HG02759 (cell line): Measurements from ENCODE around the gene TEX52.
A peak's percentile ranks its signal among the peaks of the same experiment; 100 is the strongest.

Source experiments
- ATAC-seq: cut with Tn5 transposase; IDR thresholded peaks from one replicate; pipeline ENCODE4 v1.9.1; 2021; ENCODE audit warnings: mild to moderate bottlenecking, moderate library complexity; ENCODE audit not compliant: unreplicated experiment

The TEX52 gene

DNA sequence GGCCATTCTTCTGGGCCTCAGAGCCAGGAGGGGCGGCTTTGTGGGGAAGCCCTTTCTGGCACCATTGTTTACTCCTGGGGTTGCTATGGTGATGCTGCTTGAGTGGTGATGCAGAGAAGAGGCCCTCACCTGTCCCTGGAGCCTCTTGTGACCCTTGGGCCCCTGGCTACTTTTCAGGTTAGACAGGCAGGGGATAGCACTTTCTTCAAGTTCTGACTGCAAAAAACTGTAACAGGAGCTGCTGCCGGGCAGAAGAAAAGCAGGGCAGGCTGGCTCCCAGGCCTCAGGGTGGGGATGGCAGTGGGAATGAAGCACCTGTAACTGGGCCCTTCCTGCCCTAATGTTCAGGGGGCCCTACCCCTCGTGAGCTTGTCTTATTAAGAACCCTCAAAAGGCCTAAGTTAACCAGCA lies at the start of gene TEX52:
Gene TEX52, minus strand, starts transcription at position 19 of the 411 bp plus-strand sequence. Its CDS starts 13 bp downstream, at position 6.
- no peak for ATAC-seq

DNA sequence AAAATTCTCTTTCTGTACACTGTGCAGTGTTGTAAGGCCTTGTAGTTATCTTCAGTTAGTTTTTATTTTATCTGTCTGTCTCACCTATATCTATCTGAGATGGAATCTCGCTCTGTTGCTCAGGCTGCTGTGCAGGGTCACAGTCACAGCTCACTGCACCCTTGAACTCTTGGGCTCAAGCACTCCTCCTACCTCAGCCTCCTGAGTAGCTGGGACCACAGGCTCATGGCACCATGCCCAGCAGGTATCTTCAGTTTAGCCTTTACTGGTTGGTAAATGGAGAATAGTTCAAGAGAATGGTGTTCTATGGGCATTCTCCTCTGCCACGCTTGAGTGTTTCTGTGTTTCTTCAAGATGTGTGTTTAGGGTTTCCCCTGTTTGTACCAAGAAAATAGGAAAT lies 47.4 kb upstream of the TEX52 start:
- ATAC-seq: no peak

DNA sequence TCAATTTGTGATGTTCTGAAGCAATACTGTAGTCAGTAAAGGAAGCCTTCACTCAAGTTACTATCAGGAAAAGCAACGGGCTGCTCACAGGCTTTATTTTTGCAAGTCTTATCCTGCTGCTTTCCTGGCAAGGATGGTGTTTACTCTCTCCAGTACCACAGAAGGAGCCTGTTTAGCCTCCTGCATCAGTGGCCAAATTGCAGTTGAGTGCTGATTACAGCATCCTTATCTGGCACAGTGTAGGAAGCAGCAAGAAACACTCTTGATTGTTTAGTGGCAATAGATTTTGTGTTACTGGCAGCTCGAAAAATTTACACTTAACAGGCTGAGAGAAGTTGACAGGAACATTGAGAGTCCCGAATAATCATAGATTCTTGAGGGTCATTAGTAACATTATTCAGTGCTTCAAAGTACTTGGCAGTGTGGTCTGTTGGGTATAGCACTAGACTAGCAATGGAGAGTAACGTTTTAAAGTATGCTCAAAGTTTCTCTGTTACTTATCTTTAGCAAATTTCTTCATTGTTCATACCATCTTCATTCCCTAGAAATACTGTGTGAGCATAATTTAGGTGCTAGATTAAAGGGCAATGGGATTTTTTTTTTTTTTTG lies 45.5 kb upstream of the TEX52 start:
- no peak for ATAC-seq

DNA sequence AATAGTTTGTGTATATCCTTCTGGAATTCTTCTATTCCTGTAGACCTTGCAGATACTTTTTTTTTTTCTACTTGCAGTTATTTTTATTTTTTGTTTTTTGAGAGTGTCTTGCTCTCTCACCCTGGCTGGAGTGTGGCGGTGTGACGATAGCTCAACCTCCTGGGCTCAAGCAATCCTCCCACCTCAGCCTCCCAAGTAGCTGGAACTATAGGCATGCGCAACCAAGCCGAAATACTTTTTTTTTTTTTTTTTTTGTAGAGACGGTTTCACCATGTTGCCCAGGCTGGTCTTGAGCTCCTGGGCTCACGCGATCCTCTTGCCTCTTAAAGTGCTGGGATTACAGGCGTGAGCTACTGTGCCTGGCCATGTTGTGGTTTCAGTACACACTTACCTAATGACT lies 43.8 kb upstream of the TEX52 start:
- ATAC-seq: no peak

DNA sequence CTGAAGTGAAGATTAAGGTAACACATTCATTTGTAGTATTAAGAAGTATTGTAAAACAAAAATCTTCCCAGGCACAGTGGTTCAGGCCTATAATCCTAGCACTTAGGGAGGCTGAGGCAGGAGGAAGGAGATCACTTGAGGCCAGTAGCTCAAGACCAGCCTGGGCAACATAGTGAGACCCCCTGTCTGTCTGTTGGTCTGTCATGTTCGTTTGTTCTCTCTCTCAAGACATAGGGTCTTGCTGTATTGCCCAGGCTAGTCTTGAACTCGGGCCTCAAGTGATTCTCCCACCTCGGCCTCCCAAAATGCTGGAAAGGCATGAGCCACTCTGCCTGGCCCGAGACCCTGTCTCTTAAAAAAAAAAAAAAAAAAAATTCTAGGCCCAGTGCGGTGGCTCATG lies 40.6 kb upstream of the TEX52 start:
- ATAC-seq: no peak

DNA sequence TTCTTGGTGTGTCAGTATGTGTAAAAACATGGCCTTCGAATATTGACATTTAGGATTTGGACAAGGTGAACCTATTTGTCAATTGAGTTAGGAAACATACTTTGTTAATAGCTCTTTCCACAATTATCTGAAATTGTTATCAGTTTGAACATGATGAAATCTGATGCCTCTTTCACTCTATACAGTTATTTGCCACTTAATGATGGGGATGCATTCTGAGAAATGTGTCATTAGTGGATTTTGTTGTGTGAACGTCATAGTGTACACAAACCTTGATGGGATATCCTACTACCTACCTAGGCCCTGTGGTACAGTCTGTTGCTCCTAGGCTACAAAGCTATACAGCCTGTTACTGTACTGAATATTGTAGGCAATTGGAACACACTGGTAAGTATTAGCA lies 38.7 kb upstream of the TEX52 start:
- ATAC-seq: no peak

DNA sequence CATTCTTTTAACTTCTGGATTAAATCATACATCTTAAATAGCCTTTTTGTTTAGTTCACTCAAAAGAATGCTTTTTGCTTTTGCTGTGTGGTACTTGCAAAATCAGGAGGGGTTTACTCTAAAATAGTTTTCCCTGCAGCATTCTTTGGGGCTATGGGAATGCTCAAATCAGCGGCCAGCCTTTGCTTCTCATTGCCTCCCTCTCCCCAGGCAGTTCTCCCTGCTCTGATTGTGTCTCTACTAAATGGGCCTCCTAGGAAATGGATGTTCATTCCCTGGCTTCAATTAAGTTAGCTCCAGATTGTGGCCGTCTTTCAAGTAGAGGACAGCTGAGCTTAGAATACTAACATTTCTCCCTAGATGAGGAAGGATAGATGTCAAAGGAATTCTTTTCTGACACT lies 38.2 kb upstream of the TEX52 start:
- no peak for ATAC-seq

DNA sequence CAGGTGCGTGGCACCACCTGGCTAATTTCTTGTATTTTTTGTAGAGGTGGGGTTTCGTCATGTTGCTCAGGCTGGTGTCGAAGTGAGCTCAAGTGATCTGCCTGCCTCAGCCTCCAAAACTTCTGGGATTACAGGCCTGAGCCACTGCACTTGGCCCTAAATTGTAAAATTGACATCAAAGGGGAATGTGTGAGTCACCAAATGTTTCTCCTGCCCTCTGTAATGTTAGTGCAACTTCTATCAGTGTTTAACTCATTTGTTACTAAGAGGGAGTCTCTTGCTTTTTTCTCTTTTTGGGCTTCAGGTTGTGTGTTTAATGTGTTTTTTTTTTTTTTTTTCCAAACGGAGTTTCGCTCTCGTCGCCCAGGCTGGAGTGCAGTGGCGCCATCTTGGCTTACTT lies 36.2 kb upstream of the TEX52 start:
- no peak for ATAC-seq

DNA sequence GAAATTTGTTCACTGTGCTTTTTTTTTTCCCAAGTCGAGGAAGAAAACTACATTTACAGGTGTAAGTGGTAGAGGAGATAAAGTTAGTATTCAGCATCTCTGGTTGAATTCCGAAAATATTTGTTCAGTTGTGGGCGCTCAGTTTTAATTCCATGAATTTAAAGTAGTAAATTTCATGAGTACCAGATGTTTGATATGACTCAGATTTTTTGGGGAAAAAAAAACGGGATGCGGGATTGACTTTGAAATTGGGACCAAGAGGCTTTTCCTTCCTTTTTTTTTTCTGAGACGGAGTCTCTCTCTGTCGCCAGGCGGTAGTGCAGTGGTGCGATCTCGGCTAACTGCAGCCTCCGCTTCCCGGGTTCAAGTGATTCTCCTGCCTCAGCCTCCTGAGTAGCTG lies 35.4 kb upstream of the TEX52 start:
- no peak for ATAC-seq

DNA sequence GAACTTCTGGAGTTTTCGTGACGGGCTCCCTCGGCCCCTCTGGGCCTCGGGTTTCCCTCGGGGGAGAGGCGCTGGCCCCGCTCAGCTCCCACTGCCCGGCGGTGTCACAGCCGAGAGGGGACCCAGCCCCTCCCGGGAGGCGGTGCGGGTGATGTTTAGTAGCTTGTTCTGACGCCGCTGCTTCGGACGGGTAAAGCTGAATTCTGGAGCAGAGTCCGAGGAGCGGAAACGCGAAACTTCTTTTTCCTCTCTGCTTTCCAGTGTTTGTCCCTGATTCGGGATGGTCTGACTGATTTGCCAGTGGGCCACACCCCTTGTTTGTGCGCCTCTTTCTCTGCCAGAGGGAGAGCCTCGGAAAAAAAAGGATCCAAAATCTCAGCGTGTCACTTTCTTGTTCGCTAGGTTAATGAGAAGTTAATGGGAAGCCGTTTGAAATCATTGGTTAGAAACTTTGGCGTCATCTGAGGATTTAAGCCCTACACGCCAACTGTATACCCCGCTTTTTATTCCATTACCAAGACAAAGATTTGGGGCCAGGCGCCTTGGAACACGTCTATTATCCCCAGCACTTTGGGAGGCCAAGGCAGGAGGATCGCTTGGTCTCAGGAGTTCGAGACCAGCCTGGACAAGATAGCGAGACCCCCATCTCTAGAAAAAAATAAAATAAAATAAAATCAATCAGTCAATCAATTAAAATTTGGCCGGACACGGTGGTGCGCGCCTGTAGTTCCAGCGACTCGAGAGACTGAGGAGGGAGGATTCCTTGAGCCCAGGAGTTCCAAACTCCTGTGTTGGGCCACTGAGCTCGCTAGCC lies 34.6 kb upstream of the TEX52 start:
- peak; percentile 22 for ATAC-seq

DNA sequence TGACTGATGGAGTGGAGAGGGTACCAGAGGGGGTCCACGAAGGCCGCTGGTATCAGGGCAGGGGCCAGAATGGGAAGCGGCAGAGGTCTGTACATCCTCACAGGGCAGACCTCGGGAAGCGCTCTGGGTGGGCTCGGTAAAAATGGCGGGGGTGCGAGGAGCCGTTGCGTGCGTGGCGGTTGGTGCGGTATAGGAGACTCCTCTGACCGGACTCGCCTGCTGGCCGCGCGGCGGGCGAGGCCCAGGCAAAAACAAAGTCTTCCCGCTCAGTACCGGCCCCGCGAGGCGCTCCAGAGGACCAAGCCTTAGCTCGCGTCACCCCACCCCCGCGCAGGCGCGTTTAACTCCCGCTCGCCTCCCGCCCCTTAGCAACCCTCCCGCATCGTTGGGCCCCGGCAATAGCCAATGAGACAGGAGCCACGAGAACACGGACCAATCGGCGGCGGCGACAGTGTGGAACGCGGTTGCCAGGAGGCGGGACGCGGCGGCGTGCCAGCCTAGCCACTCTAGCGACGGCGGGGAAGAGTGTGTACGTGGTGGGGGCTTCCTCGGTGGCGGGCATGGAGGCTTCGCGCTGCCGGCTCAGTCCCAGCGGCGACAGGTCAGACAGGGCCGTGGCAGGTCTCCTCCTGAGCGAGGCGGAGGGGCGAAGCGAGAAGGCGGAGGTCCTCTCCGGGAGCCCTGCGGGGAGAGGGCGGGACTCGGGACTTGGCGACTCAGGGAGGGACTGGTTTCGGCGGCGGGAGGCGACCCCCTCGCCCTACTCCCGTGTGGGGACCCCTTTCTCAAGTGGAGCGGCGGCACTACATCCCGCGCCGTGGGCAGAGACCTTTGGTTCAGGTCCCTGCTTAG lies 33.8 kb upstream of the TEX52 start, which contains the start of gene TULP3:
Gene TULP3, plus strand, starts transcription at position 504 of the 852 bp plus-strand sequence. Its CDS starts 57 bp downstream, at position 561.
- peak; percentile 97 for ATAC-seq

DNA sequence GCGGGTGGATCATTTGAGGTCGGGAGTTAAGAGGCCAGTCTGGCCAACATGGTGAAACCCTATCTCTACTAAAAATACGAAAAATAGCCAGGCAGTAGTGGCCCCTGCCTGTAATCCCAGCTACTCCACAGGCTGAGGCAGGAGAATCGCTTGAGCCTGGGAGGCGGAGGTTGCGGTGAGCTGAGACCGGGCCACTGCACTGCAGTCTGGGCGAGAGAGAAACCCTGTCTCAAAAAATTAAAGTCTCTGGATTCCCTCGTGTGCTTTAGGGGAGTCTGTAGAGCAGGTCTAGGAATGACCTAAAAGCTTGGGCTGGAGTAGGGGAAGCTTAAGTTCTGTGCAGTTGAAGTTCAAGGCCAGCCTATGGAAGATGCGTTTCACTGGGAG lies 33.2 kb upstream of the TEX52 start:
- no peak for ATAC-seq

DNA sequence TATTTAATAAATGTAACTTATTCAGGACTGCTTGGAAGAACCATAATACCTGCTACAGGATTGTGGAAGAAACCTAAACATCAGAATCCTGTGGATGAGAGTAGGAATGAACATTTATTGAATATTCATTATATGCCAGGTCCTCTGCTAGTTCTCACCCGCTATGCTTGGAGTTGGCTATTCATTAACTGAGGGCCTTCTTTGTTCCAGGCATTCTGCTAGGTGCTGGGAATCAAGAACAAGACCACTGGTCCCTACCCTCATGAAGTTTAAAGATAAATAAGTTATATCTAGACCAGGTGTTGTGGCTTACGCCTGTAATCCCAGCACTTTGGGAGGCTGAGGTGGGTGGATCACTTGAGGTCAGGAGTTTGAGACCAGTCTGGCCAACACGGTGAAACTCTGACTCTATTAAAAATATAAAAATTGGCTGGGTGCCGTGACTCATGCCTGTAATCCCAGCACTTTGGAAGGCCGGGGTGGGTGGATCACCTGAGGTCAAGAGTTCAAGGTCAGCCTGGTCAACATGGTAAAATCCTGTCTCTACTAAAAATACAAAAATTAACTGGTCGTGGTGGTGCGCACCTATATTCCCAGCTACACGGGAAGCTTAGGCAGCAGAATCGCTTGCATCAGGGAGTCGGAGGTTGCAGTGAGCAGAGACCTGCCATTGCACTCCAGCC lies 30.1 kb upstream of the TEX52 start:
- no peak for ATAC-seq

DNA sequence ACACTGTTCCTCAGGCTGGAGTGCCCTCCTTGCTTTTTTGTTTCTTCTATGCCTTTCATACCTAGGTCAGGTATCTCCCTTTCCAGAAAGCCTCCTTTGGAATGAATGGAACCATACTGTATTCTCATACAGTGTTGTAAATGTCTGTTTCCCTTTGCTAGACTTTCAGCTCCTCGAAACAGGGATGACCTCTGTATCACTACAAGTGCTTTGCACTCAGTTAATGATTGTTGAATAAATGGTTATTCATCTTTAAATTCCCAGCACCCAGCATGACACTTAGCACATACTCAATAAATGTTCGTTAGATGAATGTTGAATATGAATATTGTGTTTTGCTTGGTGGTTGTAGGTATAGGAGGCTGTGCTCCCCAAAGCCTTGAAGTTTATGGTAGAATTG lies 28.0 kb upstream of the TEX52 start:
- no peak for ATAC-seq

DNA sequence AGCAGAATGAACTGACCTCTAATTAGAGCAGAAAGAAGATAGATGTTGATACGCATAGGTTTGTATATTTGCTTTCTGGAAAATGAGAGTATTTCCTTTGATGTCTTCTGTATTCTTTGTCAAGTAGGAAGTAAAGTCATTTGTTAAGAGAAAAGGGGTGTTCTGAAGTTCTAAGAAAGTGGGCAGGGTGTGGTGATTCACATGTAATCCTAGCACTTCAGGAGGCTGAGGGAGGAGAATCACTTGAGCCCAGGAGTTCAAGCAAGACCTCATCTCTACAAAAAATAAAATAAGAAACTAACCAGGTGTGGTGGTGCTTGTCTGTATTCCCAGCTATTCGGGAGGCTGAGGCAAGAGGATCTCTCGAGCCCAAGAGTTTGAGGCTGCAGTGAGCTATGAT lies 23.0 kb upstream of the TEX52 start:
- ATAC-seq: no peak

DNA sequence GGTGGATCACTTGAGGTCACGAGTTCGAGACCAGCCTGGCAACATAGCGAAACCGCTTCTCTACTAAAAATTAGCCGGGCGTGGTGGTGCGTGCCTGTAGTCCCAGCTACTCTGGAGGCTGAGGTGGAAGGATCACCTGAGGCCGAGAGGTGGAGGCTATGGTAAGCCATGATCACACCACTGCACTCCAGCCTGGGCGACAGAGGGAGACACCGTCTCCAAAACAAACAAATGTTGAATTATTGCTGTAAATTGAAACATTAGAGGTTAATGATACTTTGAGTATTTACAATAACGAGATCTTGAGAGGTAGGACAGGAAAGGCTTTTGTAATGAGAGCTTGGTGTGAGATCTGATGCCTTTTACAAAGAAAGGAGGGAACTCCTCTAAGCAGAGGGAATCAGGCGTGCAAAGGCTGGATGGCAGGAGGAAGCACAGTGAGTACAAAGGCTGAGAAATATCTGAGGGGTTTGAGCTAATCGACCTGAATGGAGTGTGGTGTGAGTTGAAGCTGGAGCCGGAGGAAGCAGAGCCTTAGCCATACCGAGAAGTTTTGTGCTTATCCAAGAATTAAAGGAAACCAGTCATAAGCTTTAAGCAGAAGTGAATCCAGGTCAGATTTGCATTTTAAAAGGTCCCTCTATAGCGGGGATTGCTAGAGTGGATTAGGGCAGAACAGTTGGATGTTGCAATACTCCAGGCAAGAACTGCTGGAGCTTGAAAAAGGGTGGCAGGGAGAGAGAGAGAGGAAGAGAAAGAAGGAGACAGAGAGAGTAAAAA lies 21.3 kb upstream of the TEX52 start:
- no peak for ATAC-seq

DNA sequence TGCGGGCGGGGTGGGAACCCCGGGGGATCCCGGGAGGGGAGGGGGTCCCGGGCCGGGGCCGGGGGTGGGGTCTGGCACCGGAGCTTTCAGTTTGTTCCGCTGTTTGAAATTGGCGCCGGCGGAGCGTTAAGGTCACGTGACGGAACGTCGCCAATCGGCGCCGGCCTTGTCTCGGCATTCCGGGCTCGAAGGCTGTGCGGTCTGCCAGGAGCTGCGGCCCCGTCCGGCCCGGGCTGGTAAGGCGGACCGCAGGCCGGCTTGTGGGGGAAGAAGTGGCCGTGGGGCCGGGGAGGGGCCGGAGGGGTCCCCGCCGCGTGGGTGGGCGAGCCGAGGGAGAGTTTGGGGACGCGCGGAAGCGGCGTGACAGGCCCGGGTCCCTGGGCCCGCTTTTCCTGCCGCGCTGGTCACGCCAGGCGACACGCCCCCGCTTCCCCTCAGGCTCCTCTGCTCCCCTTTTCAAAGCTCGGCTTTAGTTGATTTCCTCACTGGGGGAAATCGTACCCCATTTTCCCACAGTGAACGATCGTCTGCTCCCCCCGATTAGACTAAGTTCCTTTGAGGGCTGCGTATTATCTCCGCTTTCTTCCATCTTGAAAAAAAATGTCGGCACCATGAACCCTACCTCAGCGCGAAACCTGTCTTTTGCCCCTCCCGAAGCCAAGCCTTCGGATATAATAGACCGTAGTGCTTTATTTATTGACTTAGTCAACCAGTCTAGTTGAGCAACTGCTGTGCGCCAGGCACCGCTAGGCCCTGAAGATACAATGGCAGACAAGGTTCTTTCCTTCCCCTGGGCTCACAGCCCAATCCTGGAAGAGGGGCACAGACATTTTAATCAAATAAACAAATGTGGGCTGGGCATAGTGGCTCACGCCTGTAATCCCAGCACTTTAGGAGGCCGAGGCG lies 20.5 kb upstream of the TEX52 start, which contains the start of the genes FOXM1 and RHNO1:
Gene FOXM1, minus strand, starts transcription at position 128 of the 906 bp plus-strand sequence. CDS start 2,696 bp downstream, outside the sequence.
Gene RHNO1, plus strand, starts transcription at position 177 of the 906 bp plus-strand sequence. CDS start 8,144 bp downstream, outside the sequence.
- ATAC-seq: peak; percentile 87

DNA sequence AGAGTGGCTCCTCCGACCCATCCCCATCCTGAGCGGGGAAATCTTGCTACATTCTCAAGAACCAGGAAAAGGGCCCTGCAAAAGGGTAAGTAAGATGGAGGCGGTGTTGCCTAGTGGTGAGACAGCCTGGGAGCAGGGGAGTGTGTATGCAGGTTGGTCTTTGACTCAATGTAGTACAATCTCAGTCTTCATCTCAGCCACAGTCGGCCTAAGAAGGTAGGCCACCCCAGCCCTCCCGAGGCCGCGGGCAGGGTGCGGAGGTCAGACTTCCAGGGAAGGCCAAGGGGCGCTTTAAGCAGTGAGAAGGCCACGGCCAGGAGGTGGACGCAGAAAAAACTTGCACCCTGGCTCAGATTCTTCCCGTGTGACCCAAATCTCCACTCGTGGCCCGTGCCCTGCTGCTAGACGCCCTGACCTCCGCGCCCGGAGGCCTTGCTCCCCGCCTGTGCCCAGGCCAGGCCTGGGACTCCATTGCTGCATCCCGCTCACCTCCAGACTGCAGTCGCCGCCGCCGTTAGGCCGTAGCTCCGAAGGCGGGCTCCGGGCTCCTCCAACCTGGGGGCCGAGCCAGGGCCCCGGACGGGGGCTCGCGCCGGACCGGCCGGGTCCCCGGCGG lies 19.7 kb upstream of the TEX52 start:
- peak; percentile 35 for ATAC-seq
